ENCODE measurements around the gene LHFPL2.

The LHFPL2 gene

DNA sequence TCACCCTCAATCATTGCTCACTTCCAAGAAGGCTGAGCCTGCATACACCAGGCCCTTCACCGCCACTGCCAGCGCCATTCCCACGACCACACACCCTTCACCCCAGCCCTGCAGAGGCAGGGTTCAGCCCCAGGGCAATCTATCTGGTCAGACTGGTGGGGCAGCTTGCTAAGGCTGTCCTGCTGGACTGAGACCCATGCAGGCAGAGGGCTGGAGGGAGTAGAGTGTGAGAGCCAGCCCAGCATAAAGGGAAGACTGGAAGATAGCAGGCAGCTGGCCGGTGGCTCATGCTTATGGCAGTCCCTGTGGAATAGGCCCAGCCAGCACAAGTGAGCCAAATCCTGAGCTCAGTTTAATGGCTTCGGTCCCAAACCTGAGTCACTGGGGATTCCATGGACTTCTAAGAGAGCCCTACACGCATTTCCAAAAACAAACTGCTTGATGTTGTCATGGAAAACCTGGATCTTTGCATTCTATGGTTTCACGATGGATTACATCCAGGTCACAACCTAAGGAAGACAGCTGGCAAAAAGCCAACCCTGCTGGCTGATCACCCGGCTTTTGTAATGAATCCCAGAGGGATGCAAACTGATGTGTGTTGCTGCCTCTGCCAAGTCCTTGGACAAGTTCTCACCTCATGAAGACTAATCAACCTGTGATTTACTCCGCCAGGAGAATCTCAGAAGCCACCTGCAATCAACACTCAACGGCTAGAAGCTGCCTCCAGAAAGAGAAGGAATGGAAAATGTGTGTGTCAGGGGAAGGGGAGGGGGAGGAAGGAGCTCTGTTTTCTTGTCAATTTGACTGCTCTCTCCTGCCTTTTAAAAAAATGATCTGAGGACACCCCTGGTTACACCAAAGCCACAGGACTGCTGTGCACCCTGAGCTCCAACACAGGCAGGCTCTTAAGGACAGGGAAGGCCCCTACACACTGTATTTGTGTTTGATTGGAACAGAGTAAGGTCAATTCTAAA is 143.6 kb downstream of the LHFPL2 start:
- no peak for DNase-seq (ENCODE audit: low read depth in 3 of 3)

DNA sequence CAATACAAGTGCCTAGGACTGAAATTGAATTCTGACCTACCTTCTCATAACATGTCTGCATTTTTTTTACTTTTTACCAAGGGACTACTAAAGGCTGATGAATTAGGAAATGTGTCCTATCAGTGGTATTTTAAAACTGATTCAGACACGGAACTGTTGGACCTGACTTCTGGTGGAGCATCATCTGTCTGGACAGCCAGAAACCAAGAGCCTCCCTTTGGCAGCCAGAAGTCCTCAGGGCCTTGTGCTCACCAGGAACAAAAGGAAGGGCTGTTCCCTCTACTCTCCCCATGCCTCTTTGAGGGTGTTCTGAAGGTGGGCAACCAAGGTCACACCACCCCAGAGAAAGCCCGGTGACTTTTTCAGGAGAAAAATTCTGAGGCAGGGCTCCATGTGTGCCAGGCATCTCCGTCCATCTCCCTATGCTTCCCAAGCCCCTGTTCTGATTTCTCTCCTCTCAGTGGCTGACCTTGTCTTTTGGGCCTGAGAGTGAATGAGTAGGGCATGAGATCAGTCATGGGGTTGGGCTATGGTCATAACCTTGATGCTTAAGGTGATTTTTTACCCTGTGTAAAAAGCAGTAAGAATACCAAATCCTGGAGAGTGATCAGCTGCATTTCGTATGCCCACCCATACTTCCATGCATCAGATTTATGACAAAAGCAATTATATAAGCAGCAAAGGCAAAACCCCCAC is 144.5 kb downstream of the LHFPL2 start:
- no peak for DNase-seq (ENCODE audit: low read depth in 3 of 3)

- DNase-seq (ENCODE audit: low read depth in 3 of 3): no peak
Measured at GRCh38 chr5:78501411-78502352, 146.9 kb downstream of the LHFPL2 start.

DNA sequence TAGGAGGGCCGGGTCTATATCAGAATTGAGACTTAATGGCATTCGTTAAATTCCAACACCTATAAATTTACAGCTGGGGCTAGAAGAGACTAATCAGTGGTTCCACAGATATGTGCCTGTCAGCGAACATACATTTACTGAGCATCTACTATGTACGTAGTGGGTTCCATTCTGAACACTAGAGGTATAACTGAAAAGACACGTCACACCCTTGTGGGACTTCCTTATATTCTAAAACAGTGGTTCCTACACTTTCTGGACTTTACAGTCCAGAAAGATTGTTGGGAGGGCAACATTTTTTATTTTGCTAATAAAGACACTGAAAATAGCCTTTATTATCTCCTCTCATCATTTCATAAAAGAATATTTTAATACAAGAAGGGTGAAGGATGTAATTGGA is 147.7 kb downstream of the LHFPL2 start:
- DNase-seq (ENCODE audit: low read depth in 3 of 3): no peak

DNA sequence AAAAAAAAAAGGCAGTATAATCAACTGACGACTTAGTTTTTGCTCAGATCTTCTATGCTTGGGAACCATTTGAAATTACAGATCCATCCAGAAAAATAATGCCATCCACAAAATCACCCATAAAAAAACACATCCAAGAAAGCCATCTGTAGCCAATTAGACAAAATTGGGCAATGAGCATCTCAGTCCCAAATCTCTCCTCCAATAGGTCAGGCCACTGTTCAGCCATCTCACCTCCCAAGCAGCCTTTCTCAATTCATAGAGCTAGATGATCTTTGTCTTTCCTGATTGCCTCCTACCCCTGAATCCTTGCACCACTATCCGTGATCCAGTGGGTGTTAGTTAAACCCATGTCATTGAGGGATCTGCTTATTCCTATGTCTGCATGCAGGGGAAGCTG is 148.5 kb downstream of the LHFPL2 start:
- no peak for DNase-seq (ENCODE audit: low read depth in 3 of 3)

- DNase-seq (ENCODE audit: low read depth in 3 of 3): no peak
Measured at GRCh38 chr5:78499485-78499884, 149.1 kb downstream of the LHFPL2 start.

DNA sequence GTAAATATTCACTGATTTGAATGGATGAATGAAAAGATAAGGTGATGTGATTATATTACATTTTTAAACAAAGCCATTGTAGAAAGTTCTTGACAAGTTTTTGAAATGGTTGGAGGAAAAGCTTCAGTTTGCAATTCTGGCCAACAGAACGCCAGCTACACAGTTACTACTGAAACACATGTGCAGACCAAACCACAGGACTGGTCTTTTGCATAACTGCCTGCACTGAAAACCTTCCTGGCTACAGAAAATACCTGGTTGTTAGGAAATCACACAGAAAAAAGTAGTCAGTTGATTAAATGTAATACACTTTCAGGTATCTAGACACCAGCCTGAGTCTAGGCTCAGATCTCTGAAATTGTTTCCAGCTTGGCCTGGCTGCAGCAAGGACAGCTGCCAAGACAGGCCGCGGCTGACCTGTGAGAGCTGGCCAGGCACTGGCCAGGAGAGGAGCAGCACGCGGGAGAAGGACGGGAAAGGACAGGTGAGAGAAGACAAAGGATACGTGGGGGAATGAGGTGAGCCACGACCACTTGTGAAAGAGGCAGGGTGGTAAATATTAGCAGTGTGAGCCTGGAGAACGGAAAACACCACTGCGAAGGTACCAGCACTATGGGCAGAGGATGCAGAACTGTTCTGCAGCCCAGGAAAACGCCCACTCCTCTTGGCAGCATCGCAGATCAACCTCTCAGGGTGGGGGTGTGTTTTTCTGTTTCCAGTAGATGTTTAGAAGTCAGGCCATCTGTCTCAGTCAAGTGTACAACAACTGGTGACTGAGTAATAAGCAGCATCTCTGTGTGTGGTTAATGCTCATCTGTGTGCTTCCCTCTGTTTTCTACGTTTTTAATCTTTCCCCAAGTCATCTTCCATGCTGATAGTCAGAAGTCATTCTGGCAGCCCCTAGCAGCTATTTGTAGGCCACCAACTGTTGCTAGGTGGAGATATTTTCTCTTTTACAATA is 150.7 kb downstream of the LHFPL2 start:
- no peak for DNase-seq (ENCODE audit: low read depth in 3 of 3)

DNA sequence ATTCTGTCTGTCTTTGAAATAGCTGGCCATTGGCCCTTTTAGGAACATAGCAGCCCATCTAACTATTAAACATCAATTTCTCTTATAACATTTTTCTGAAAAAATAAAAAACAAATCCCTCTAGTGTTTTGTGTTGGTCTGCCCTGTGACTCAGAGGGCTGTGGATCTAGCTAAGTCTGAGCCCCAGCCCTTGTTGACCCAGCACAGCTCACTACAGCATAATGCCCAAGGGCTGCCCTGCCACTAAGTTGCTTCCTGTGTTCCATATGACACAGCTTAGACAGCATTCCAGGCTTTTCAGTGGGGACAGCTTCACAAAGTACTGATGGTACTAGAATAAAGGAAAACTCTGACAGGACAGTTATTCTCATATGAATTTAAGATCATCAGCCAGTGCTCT is 152.2 kb downstream of the LHFPL2 start:
- DNase-seq (ENCODE audit: low read depth in 3 of 3): no peak

DNA sequence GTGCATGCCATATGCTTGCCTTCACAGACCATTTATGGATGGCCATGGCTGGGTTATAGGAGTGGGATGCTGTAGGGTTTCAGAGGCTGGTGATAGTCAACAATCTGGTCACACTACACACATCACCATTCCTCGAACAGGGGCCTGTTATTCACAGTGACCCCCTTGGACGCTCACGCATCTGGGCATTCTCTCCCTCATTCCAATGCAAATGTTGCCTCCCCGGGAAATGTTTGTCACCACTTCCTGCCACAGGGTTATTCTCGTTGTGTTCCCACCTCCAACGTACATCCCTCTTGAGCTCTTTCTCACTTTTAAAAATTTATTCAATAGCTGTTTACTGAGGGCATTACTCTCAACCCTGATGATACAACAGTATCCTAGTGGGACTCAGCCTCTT is 152.8 kb downstream of the LHFPL2 start:
- no peak for DNase-seq (ENCODE audit: low read depth in 3 of 3)

DNA sequence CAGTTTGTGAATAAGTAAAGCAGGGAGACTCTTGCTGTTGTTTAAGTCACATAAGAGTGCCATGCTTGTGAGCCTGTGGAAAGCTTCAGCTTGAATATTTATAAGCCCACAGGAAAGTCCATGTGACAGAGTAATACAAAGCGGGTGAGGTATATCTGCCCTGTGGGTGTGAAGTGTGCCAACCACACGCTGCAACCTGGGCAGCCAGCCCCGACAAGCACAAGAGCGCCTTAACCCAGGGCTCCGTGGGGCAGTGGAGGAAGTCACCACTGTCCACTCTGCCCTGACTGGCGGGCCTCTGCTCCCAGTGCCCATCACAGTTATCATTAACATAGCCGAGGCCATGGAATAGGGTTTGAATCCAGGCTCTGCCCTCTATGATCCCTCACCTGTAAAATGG is 155.9 kb downstream of the LHFPL2 start:
- no peak for DNase-seq (ENCODE audit: low read depth in 3 of 3)

DNA sequence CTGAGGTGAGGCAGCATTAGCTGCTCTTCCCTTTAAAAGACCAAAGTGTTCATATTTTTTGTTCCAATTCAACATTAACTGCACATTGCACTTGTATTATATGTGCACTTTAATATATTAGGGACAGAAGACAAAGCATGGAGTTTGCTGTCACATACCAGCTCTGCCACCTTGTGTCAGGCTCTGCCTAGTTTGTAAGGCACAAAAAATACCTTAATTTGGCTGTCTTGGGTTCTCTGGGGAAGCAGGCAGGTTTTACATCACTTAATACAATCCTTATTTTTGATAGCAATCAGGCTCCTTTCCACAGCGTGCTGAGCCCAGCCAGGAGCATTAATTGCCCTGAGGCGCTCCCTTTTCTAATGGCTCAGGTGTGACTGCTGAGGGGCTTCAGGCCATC is 156.3 kb downstream of the LHFPL2 start:
- no peak for DNase-seq (ENCODE audit: low read depth in 3 of 3)

- DNase-seq (ENCODE audit: low read depth in 3 of 3): no peak
Measured at GRCh38 chr5:78490709-78491485, 157.7 kb downstream of the LHFPL2 start.

DNA sequence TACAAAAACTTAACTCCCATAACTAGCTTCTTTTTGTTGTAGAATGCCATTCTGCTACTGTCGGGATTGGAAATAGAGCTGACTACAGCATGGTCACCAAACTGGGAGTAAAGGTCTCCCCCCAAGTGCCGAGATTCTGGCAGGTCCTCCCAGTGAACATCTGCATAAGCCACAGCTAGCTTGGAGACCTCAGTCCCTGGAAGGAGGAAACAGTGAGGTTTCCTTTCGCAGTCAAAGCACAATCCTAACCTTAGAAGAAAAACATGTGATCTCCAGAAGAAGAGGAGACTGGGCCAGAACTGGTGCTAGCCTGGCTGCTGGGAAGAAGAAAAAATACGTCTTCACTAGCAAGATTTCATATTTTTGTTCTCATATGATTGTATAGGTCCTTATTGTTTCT is 160.7 kb downstream of the LHFPL2 start:
- DNase-seq (ENCODE audit: low read depth in 3 of 3): no peak

- no peak for DNase-seq (ENCODE audit: low read depth in 3 of 3)
Measured at GRCh38 chr5:78486218-78486617, 162.4 kb downstream of the LHFPL2 start.

- DNase-seq (ENCODE audit: low read depth in 3 of 3): no peak
Measured at GRCh38 chr5:78483809-78484521, 164.6 kb downstream of the LHFPL2 start.

DNA sequence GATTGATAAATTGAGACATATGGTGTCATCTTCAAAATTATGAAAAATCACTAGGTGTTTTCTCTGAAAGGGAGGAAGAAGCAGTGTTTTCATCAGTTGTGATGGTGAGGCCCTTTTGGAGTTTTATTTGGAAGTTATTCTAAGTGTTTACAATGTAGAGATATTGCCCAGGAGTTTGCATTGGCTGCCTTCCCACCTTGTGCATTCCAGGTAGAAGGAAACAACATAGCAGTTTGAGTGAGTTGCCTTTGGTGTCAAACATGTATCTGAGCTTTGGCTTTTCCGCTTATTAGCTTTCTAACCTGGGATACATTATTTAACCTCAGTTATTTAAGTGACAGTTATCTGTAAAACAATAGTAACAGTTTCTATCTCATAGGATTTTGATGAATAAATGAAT is 165.6 kb downstream of the LHFPL2 start:
- DNase-seq (ENCODE audit: low read depth in 3 of 3): no peak

- no peak for DNase-seq (ENCODE audit: low read depth in 3 of 3)
Measured at GRCh38 chr5:78476795-78477194, 171.8 kb downstream of the LHFPL2 start.

GRCh38 chr5:78475370-78475769 is 173.2 kb downstream of the LHFPL2 start:
- no peak for DNase-seq (ENCODE audit: low read depth in 3 of 3)

GRCh38 chr5:78473751-78474150 is 174.8 kb downstream of the LHFPL2 start:
- no peak for DNase-seq (ENCODE audit: low read depth in 3 of 3)
